HCEC 1CT (cell line): ENCODE measurements around the gene CMTM2.

Source experiments
- DNase-seq: peaks from one replicate; pipeline ENCODE4 v3.0.0-alpha.2; 2017

The CMTM2 gene

GRCh38 chr16:66578651-66579531 is at the start of gene CMTM2:
Gene CMTM2, plus strand, starts transcription at chr16:66579463. Its CDS starts 145 bp downstream, at chr16:66579608.
- no peak for DNase-seq

DNA sequence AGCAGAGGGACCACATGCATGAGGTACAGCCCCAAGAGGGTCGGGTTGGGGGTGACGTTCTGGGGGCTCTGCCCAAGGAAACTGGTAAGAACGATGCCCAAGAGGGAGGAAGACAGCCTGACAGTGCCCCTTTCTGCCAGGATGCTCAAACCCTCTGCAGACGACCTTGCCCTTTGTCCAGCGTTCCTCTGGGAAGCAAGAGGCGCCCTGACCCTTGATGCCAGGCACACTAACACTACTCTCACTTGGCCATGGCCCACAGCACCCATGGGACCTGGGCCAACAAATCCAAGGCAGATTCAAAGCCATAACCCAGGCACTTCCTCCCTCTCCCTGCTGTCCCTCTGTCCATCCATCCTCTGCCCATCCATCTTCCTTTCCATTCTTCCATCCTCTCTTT is 49.8 kb upstream of the CMTM2 start:
- no peak for DNase-seq

GRCh38 chr16:66534376-66534799 is 44.9 kb upstream of the CMTM2 start:
- DNase-seq = no peak

DNA sequence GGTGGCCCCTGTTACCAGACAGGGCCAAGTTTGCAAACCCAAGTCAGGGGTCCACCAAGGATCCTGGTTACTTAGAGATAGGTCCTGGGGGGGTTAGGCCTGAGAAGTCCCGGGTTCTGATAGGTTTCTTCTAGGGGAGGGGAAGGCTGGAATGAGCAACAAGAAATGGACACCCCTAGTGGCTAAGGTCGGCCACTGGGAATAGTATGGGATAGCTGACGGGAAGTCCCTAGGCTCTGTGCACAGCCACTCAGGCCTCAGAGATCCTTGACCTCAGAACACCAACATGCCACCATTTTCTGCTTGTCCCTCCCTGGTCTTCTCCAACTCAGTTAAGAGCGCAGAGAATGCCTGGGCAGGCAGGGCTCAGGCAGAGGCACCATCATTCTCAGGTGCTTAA is 42.7 kb upstream of the CMTM2 start:
- DNase-seq = no peak

DNA sequence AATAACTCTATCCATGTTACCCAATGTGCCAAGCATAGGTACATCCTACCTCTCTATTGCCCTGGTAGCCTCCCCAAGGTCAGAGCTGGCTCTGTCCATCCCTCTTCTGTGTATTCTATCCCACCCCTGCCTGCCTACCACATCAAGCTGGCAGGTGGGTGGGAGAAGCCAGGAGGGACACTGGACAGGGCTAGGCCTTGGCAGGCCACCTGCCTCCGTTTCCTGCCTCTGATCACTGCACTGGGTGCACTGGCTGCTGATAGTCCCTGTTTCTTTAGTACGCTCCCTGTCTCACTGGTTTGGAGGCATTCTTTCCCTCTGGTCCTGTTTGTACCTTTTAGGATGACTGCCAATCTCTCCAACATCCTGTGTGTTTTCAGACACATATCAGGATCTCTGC is 42.0 kb upstream of the CMTM2 start:
- DNase-seq = no peak

GRCh38 chr16:66538910-66539309 is 40.4 kb upstream of the CMTM2 start:
- no peak for DNase-seq

GRCh38 chr16:66539623-66540469 is 39.4 kb upstream of the CMTM2 start:
- DNase-seq = no peak

GRCh38 chr16:66541388-66542355 is 37.6 kb upstream of the CMTM2 start:
- DNase-seq = no peak

GRCh38 chr16:66542396-66542795 is 36.9 kb upstream of the CMTM2 start:
- no peak for DNase-seq

DNA sequence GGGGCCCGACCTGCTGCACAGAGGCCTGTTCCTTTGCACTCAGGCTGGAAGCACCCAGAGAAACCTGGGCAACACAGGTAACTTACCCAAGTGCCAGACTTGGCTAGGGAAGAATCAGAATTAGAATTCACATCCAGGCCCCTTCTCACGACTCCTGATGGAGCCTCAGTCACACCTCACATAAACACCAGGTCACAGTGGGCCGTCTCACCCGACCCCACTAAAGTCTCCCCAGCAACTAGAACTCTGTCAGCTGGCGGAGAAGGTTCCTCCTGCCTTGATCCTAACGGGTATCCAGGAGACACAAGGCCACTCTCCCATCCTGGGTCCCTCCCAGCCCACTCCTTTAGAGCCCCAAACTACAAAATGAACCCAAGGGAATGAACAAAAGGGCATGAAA is 35.7 kb upstream of the CMTM2 start:
- no peak for DNase-seq

DNA sequence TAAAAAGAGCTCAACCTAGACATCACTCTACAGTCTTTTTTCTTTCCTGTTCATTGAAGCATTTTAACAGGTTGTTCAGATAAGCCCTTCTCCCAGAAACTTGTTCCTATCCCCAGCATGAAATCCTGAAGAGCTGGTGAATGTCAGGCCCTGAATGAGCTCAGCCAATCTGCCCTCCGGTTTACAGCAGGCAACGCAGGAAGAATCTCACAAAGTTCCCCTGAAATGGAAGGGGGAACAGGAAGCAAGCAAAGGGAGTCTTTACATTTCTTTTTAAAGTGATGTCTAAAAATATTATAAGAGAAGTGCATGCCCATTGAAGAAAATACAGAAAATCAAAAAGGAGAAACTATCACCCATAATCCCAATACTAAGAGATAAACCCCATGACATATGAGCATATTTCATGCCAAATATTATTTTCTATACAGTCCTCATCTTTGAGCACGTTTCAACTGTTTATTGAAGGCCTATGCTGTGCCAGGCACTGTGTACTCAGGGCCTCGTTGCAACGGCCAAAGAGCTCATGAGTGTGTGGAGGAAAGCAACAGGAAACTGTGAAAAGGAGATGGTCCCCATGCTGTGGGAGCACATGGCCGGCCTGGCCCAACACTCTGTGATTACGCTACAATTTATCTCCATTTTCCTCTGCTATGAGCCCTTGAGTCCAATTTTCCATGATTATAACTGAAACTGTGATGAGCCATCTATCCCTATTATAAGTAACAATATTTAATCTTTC is 35.1 kb upstream of the CMTM2 start:
- DNase-seq = no peak

- no peak for DNase-seq
These were observed 31.9 kb upstream of the CMTM2 start for GRCh38 chr16:66547101-66547989.

GRCh38 chr16:66548068-66548467 is 31.2 kb upstream of the CMTM2 start:
- DNase-seq = no peak

DNA sequence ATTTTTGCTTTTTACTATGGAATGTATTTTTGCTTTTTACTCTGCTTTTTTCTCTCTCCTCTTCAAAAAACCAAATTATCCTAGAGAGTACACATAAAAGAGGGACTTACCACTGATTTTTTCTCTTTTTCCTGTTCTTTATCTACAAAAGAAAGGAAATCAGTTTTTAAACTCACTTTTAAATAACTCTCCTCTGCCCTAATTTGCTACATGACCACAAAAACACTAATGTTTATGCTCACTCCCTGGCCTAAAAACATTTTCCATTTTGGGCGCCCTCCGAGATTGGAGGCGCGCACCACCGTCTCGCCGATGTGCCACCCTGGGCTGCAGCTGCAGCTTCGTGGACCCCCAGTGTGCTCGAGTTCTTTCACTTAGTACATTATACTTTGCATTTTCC is 30.4 kb upstream of the CMTM2 start:
- DNase-seq = no peak

GRCh38 chr16:66549284-66550131 is 29.8 kb upstream of the CMTM2 start, which contains the start of gene TK2:
Gene TK2, minus strand, starts transcription at chr16:66550122. Its CDS starts 61 bp downstream, at chr16:66550061.
- DNase-seq = peak; percentile 75

DNA sequence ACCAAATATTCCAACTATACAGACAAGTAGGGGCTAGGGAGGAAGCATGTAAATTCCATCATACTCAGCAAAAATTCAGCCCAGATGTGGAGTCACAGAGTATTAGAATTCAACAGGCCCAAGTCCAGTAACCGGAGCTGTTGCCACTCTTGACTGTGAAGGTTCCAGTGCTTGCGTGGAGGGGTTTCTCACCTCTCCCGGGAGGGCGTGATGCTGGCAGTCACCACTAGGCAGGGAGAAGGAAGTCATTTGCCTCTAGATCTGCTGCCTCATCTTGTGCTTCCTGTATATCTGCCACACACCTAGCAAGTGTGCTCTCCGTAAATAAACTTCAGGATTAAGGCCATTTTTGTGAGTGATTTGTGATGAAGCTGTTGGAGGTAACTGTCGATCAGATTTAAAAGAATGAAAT is 27.9 kb upstream of the CMTM2 start:
- DNase-seq = peak; percentile 38

DNA sequence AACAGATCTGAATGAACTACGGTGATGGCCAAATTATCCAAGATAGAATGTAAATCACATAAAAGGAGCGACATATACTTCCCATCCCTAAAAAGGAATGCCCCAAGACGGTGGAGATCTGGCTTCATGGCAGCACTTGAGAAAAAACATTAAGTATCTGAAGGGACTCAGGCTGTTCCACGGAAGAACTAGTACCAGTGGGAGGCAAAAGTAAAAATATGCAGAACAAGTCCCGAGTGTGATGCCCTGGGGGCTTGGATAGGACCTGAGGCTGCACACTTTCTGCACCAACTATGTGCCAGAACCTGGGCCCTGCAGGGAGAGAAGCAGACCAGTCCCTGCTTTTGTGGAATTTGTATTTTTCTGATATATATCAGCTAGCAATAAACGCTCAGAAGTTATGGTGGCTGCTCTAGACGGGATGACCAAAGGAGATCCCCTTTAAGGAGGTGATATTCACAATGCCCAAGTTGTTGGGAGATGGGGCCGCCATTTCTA is 27.4 kb upstream of the CMTM2 start:
- no peak for DNase-seq

DNA sequence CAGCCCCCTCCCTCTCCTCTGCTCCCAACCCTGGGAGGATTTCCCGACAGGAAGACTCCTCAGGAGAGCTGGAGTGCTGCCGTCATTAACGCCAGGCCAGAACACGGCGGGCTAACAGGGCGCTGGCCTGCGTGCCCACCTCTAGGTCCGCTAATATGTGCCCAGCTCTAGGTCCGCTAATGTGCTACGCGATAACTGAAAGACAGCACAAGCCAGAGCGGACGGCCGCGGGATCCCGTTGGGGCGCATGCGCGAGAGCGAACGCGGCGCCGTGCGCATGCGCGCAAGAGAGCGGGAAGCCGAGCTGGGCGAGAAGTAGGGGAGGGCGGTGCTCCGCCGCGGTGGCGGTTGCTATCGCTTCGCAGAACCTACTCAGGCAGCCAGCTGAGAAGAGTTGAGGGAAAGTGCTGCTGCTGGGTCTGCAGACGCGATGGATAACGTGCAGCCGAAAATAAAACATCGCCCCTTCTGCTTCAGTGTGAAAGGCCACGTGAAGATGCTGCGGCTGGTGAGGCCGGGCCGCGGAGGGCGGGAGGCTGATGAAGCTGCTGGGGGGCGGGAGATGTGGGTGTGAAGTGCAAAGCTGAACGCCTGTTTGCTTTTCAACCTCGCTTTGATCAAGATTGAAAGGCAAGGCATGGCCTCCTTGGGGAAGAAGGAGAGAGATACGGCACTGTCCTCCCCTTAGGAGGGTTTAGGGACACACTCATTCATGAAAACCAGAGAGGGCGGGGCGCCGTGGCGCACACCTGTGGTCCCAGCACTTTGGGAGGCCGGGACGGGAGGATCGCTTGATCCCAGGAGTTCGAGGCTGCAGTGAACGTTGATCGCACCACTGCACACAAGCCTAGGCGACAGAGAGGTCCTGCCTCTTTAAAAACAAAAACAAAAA is 26.7 kb upstream of the CMTM2 start, which contains the start of gene CKLF:
Gene CKLF, plus strand, starts transcription at position 291 of the 892 bp plus-strand sequence. Its CDS starts 140 bp downstream, at position 431.
- peak; percentile 80 for DNase-seq
